Smooth muscle cell of the brain vasculature (primary cell): ENCODE data around the gene NR1D1.

ENCODE experiments used
- DNase-seq: peaks from one replicate; pipeline ENCODE4 v3.0.0-alpha.2; 2012; ENCODE audit warnings: low read depth, low spot score

Gene NR1D1

DNA sequence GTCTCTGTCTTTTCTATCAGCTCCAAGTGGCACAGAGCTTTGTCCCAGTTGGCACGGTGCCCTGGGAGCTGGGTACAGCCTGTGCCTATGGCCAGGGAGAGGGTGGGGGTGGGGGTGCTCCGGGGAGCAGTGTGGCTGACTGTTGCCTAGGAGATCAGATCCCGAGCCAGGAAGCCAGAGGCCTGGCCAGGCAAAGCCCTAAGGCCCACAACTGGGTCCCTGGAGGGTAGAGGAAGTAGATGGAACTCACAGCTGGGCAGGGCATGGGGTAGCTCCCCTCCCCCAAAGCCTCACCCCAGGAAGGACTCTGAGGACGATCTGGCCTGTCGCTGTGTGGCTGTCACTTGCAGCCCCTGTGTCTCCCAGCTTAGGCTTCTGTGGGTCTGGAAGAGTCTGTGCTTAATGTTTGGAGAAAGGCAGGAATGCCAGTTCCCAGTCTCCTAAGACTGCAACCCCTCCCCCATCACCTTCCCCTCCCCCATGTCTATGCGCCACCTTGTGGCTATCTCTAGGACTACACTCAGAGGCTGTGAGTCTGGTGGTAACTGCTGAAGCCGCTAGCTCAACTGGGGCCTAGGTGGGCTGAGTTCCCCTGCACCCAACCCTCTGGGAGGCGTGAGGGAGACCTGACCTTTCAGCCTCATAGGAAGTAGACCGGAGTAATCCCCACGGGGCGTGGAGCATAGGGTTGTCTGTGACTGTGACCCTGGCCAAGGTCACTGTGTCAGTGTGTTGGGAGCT is 25.0 kb downstream of the NR1D1 start:
- DNase-seq: no peak

DNA sequence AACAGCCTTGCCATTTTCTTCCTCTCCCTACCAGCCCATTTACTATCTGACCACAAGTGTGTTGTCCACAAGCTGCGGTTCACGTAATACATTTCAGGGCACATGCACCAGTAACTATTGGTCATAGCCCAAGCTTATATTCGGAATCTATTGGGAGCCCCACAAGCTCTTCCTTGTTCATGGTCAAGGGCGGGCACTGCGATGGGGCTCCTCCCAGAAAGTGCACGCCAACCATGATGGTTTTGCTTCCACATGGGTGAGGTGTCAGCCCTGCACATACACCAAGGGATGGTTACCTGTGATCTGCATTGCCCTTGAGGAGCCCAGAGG is 25.6 kb downstream of the NR1D1 start:
- DNase-seq: no peak

DNA sequence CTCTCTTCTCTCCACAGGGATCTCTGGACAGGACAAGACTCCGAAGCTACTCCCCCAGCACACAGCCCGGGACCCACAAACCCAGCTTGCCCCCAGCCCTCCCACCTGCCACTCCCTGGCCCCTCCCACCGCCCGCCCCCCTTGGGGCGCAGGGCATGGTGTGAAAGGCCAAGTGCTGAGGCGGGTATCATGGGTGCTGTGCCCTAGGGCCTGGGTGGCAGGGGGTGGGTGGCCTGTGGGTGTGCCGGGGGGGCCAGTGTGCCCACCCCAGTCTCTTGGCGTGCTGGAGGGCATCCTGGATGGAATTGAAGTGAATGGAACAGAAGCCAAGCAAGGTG is 26.2 kb downstream of the NR1D1 start:
- no peak for DNase-seq

DNA sequence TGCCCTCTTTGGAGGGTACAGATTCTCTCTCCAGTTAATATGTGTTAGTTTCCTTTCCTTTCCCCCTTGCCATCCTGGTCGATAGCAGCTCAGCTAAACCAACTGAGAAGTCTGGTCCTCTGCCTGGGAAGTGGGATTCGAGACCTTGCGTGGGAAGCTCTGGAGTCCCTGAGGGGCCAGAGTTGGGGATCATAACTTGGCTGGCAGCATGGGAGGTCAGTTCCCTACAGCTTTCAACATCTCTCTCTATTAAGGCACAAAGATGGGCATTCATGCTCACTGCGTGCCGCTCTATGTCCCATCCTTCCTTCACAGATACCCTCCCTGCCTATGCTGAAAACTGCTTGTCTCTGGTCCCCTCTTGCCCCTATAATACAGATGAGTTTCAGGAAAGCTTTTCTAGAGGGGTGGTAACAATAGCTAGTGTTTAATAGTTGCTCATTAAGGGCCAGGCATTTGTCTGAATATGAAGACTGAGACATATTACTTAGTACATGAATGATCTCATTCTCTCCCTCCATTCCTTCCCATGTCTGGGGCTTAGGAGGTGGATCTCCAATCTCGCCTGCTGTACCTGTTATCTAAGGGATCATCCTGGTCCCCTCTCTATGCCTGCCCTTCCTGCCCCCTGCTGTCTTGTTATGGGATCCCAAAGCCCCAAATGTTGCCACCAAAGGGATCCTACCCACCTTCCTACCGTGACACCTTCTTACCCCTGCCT is 26.8 kb downstream of the NR1D1 start:
- no peak for DNase-seq

DNA sequence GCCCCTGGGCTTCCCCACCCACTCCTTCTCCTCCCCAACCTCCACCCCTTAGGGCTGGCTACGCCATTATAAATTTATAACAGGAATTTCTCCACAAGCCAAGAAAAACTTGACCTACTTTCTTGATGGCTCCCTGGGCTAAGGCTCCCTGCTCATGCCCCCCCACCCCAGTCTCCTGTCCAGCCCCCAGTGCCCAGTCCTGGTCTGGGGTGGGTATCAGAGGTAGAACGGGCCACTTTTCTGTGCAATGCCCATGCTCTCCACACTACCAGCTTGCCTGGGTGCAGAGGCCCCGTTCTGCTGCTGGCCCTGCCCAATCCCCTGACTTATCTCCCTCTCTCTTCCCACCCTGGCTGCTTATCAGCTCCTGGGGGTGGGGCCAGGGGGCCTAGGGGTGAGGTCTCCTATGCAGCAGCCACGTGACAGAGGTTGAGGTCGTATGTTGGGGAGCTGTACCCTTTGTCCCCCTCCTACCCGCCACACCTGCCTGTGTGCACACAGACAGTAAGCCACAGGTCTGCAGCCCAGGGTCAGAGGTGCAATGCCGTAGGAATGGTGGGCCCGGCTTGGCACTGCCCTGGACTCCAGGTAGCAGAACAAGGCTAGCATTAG is 27.5 kb downstream of the NR1D1 start:
- DNase-seq: no peak

DNA sequence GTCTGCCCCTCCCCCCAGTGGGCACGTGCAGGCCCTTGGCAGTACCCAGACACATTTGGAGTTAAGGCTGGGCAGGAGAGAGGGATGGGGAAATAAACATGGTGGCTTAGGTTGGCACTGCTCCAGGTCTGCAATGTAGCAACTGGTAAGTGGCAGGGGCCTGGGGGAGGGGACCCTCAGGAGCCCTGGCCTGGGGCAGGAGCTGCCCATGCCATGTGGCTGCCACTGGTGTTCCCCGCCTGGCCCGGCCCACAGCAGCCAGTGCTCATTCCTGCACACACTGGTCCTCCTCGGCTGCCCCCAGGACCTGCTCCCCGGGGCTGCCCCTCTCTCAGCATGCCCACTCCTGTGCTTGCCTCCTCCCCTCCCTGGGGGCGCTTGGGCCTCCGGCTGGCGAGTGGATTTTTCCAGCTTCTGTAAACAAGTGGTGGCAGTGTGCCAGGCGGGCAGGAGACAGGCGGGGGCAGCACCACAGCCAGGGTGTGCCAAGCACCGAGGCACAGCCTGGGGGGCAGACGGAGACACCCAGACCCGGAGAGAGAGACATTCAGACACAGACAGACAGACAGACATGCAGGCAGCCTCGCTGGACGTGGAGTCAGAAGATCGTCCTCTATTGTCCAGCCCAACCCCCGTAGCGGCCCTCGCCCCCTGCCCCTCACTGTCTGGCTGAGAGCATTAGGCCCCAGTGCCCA is 28.2 kb downstream of the NR1D1 start:
- no peak for DNase-seq

DNA sequence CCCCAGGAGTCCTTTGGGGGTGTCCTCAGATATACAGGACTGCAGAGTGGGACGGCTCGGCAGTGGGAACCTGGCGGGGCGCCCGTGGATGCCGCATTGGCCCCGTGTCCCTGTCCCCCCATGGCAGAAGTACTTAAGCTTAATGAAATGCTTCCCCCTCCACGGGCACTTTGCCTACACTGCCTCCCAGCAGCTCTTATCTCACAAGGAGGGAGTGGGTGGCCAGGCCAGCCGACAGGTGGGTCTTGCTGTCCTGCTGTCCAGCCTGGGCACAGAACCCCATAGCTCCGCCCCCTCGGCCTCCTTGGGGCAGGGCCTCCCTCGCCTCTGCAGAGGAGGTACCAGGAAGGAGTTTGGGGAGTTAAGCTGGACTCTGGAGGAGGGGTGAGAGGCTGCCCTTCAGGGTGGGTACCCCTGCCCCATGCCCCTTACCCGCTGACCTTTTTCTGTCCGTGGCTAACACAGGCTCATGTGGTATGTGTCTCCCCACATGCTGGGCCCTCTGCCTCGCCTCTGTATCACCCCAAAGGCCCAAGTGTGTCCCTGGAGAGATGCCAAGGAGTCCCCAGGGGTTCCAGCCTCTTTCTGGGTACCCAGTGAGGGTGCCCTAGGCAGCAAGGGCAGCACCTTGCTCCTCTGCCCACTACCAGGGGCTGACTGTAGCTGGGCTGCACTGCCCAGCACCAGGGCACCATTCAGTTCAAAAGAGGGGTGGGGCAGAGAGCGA is 28.9 kb downstream of the NR1D1 start:
- DNase-seq: no peak

DNA sequence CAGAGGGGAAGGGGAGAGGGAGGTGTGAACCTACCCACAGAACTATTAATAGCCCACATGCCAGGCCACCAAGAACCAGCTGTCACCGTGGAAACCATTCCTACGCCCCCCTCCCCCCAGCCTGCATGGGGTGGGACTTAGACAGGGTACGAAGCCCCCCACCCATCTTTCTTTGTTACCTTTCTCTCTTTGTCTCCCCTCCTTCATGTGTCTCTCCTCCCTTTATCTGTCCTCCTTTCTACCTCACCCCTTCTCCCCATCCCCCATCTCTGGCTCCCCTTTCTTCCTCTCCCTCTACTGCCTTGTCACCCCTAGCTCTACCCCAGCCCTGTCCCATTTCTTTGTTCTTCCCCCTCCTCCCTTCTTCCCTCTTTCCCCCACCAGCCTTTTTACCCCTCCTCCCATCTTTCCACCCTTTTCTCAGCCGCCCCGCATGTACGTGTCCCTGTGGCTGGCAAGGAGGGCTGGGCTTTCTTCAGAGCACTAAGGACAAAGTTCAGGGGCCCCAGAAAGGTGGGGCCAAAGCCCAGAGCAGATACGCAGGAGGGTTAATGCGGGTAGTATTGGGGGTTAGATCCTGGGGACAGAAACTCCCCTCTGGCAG is 29.6 kb downstream of the NR1D1 start:
- no peak for DNase-seq

DNA sequence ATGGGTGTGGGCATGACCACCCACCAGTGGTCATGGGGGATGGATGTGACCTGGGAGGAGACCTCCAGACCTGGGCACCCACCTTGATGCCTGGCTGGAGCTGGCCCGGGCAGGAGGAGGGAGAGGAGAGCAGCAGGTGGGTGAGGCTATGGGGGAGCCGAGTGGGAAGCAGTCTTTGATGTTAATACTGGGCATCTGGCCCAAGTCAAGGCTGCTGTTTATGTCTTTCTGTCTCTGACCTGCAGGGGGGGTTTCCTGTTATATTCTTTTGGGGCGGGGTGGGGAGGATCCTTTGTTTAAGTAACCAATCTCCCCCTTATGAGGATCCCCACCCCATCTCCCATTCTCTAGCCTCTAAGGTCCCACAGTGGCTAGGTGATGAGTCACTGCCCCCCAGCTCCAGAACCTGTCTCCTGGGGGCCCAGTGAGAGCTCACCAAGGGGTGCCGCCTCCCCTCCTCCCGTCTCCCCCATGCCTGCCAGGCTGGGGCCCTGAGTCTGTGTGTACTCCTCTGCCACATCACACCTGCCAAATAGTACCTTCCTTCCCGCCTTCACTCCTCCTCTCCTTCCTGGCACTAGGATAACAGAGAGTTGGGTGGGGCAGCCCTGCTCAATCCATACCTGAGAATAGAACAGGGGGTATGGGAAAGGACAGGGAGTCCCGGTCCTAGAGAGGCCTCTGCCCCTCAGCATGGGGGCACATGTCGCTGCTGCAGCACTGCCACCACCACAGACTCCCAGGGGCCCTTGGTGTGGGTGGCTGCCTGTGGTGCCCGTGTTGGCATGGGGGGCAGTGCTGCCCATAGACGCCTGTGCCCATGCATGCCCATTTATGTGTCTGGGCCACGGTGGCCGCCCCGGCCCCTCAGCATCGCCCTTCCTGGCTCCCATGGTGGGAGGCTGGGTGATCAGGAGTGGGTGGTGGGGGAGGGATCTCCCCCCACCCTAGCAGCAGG is 30.4 kb downstream of the NR1D1 start:
- no peak for DNase-seq

DNA sequence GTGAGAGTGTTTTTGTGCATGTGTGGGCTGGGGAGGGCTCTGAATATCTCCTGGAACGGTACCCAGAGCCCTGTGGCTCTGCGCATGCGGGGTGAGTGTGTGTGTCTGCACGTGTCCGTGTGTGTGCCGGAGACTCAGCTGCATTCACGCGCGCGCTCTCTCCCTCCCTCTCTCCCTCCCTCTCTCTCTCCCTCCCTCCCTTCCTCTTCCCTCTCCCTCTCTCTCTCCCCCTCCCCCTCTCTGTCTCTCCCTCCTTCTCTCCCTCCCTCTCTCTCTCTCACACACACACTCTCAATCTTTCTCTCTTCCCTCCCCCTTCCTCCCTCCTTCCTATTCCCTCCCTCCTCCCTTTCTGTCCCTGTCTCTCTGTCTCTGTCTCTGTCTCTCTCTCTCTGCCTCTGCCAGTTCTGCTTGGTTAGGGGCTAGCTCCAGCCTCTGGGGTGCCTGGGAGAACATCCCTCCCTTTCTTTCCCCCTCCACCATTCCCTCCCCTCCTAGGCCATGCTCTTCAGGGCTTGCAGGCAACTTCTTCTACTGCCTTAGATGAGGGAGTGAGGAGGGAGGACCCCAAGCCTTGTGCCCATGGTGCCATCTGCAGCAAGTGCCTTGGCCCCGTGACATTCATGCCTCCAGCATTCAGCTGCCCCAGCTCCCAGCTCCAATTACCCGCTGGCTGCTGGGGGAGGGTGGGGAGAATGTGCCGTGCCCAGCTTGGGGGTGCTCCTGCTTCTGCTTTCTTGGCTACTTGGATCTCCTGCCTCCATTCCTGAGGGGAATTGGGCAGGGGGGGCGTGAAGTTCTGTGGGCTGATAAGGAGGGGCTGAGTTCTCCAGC is 31.3 kb downstream of the NR1D1 start:
- DNase-seq: no peak

DNA sequence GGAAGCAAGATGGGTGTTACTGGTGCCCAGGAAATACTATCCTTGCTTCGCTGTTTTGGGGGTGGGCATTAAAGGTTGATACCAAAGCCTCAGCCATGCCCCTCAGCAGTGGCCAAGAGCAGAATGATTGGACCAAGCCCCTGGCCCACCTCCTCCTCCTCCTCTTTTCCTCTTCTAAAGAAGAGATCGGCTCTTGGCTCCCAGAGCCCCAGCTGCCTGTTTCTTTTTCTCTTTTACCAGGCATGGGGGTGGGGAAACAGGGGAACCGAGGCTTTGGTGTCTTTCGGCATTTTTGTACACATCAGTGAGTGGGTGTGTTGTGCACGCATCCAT is 31.8 kb downstream of the NR1D1 start:
- DNase-seq: no peak

DNA sequence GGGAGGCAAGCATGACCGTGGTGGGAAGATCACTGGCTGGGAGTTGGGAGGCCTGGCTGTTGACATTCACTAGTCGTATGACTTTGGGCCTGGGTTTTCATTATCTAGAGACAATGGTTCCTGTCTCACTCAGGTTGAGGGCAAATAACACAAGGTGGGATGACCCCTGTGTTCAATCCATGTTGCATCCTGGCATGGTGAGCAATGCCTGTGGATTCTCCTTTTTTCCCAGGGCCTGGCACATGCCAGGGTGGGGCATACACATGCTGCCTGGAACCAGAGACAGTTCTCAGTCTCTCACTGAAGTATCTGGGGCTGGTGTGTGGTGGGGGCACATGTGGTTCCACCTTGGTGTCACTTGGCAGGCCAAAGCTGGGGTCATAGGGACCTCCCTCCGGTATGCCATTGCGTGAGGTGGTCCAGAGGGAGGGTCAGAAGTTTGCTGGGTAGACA is 32.2 kb downstream of the NR1D1 start:
- DNase-seq: no peak

DNA sequence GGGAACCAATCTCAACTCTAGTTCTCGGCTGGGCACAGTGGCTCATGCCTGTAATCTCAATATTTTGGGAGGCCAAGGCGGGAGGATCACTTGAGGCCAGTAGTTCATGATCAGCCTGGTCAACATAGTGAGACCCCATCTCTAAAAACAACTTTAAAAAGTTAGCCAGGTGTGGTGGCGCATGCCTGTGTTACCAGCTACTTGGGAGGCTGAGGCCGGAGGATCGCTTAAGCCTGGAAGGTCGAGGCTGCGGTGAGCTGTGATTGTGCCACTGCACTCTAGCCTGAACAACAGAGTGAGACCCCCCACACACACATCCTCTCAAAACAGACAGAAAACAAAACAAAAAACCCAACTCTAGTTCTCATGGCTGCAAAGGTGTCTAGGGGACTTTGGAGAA is 32.7 kb downstream of the NR1D1 start:
- no peak for DNase-seq

DNA sequence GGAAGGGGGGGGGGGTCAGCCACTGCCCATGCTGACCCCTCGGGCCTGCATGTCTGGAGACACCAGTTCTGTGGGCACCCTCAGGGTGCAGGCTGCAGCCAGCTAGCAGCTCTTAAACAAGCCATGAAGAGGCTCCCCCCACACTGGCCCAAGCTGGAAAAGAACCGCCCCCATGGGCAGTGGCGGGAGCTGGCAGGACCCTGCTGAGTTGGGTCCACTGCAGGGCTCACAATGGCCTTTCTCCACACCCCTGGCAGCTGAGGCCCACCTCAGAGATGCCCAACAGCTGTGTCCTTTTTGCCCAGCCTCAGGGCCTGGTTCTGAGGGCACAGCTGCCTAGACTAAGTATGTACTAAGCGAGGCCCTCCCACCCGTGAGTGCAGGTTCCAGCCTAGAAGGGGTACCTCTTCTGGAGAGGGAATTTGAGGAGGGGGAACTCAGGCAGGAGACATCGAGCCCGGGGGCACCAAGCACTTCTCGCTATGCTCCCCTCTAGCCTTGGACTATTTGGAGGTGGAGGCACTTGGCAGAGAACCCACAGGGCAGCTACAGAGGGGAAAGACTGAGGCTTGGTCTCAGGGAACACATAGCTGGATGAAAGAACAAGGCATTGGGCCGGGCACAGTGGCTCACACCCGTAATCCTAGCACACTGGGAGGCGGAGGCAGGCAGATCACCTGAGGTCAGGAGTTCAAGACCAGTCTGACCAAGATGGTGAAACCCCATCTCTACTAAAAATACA is 34.4 kb downstream of the NR1D1 start:
- DNase-seq: no peak

DNA sequence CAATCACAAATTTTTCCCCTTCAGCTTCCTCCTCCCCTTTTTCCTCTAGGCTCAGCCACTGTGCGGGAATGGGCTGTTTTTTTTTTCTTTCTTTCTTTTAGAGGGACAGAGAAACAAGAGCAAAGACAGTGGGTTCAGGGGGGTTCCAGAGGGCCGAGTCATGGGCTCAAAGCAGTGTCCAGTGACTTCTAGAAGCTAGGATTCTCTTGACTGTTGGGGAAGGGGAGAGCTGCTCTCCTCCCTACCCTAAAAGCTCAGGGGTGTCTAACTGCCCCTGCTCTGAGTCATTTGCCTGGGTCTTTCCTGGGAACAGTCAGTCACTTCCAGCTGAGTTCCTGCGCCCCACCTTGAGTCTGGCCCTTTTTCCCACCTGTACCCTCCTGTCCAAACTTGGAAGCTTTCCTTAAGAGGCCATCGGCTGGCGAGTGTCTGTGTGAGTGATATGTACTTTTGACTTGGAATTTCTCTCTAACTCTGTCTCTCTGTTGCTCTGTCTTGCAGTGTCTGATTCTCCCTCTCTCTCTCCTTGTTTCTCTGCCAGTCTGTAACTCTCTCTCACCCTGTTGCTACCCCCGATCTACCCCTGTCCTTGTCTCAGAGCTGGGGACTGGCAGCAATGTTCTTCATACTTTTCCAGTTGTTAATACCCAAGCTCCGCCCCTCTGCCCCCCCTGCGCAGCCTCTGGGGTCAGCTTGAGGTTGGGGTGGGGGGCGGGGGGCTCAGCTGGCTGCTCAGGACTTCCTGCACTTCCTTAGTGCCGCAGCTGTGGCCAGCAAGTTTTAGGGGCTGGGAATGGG is 35.2 kb downstream of the NR1D1 start:
- no peak for DNase-seq

DNA sequence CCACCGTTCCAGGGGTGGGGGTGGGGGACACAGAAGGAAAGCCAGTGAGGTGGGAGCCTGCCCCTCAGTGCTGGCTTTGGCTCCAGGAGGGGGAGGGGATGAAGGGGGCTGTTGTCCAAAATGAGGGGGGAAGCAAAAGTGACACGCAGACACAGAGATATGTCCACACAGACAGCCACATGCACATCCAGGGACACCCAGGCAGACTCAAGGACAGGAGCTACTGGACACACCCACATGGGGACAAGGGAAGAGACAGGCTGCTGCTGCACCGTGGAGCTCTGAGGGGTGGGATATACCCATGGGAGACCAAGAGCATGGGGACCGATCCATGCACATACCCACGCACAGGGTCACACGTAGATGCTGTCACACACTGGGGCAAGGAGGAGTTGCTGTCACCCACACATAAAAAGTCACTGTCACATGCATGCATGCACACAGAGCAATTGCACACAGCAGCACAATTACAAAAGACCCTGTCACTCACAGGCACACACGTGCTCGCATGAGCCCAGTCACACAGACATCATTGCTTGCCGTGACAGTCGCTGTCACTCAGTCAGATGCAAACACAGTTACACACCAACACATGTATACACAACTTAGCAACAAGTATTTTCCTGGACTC is 36.4 kb downstream of the NR1D1 start:
- no peak for DNase-seq

DNA sequence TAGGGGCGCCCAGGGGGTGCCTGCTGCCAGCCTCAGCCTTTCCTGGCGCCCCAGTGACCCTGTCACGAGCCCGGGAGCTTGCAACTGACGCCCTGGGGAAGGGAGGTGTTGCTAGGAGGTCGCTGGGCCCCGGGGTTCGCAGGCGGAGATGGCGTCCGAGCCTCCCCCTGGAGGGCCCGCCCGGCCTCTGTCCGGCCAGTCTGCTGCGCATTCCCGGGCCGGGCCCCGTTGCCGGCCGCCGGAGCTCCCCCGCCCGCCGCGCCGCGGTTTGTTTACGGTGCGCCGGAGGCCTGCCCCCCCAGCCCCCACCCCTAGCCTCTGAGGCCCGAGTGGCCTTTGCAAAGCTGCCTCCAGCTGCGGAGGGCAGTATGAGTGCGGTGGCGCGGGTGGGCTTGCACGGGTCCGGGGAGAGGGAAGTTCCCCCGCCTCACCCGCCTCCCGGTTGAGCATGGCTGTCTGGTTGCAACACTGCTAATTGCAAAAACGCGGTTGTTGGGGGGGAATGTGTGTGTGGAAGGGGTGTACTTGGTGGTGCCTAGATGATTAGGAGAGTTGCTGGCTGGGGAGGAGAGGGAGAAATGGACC is 37.1 kb downstream of the NR1D1 start:
- DNase-seq: no peak
